Kidney epithelial cell (primary cell): Measurements from ENCODE around the gene SEPTIN10. TPM values are rescaled to one million over a fixed set of nuclear protein-coding genes. Genes with fewer than 3 reads are reported as not detected.
A peak's percentile ranks its signal among the peaks of the same experiment; 100 is the strongest.

Experiments
- DNase-seq: peaks from one replicate; pipeline ENCODE4 v3.0.0-alpha.2; 2010; ENCODE audit warnings: low read depth
- H3K27me3 ChIP-seq: 2 replicates; pipeline ENCODE4 v1.6.0; 2011; ENCODE audit warnings: low read length; ENCODE audit not compliant: control insufficient read depth, insufficient read depth
- H3K36me3 ChIP-seq: 2 replicates; pipeline ENCODE4 v1.5.1; 2011; ENCODE audit warnings: low read length; ENCODE audit not compliant: control insufficient read depth, insufficient read depth
- H3K4me3 ChIP-seq: 2 replicates; pipeline ENCODE4 v1.5.1; 2011; ENCODE audit warnings: low read depth, mild to moderate bottlenecking, control low read depth, low read length
- CTCF ChIP-seq: IDR thresholded peaks from 2 replicates; pipeline ENCODE4 v1.5.1; 2011; ENCODE audit warnings: mild to moderate bottlenecking, moderate library complexity, low read length, control low read depth, inconsistent platforms; ENCODE audit not compliant: insufficient read depth, poor library complexity, severe bottlenecking
- total RNA-seq: library from RNA; depleted of rRNA; stranded (reverse); fragments of >200 nt; gene quantifications from 2 replicates; pipeline ENCODE4 v1.2.3, GENCODE V29; 2015

Gene SEPTIN10
- total RNA-seq, 1 donor from 2014 or later: 43.2 TPM

DNA sequence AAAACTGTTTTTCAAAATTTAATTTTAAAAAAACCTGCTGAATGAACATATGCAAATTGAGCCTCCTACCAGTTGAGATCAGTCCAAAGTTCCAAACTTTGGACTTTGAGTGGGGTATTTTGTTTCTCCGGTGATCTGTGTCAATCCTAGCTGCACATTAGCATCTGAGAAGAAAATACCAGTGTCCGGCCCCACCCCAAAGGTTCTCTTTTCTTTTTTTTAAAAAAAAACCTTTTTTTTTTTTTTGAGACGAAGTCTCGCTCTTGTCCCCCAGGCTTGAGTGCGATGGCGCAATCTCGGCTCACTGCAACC, 91.7 kb downstream of the SEPTIN10 start:
- Histone ChIP-seq H3K4me3 (no peak overlapping the region), H3K36me3 (no peaks in the 10 kb centered on the region), H3K27me3 (peaks cover 7% of the 10 kb centered on the region)
- TF ChIP-seq CTCF: no peak
- no peak for DNase-seq

GRCh38 chr2:109521233-109522062, 92.3 kb downstream of the SEPTIN10 start:
- Histone ChIP-seq H3K27me3 (peaks cover 7% of the 10 kb centered on the region), H3K36me3 (no peaks in the 10 kb centered on the region), H3K4me3 (no peak overlapping the region)
- no peak for DNase-seq
- no peak for TF ChIP-seq CTCF

- H3K4me3 ChIP-seq: no peak overlapping the region
- H3K36me3 ChIP-seq: no peaks in the 10 kb centered on the region
- no peak for DNase-seq
- peaks cover 7% of the 10 kb centered on the region for H3K27me3 ChIP-seq
- TF ChIP-seq CTCF: no peak
These were observed 94.3 kb downstream of the SEPTIN10 start for GRCh38 chr2:109519513-109519912.

DNA sequence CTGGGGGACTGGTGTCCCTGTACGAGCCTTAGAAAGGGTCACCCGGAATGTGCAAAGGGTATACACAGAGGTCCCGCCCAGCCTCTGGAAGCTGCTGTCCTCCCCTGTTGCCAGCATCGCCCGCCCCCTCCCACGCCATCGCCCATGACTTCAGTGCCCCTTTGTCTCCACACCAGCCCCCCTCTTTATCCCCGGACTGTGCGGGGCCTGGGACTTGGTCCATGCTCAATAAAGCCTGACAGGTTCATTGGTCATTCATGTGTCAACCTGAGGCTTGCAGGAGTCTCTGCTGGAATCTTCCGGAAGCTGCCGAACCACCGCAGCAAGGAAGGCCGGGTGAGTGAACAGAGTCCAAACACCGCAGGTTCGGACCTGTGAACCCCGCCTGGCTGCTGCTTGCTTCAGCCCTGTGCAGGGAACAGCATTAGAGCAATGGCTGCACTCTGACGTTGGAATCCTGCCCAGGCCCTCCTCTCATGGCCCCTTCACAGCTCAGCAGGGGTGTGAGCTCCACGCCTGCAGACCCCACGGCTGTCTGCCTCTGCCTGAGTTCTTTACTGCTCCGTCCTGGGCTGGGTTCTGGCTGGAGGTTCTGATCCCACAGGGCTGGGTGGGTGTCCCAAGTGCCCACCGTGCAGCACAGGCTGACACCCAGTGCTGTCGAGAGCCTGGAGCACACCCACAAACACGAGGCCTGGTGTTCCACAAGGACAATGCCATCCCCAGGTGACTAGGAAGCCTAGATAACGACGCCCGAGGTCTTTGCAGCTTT, 96.5 kb downstream of the SEPTIN10 start:
- Histone ChIP-seq H3K27me3 (peaks cover 2% of the 10 kb centered on the region), H3K4me3 (no peak overlapping the region), H3K36me3 (no peaks in the 10 kb centered on the region)
- TF ChIP-seq CTCF: no peak
- DNase-seq: no peak

DNA sequence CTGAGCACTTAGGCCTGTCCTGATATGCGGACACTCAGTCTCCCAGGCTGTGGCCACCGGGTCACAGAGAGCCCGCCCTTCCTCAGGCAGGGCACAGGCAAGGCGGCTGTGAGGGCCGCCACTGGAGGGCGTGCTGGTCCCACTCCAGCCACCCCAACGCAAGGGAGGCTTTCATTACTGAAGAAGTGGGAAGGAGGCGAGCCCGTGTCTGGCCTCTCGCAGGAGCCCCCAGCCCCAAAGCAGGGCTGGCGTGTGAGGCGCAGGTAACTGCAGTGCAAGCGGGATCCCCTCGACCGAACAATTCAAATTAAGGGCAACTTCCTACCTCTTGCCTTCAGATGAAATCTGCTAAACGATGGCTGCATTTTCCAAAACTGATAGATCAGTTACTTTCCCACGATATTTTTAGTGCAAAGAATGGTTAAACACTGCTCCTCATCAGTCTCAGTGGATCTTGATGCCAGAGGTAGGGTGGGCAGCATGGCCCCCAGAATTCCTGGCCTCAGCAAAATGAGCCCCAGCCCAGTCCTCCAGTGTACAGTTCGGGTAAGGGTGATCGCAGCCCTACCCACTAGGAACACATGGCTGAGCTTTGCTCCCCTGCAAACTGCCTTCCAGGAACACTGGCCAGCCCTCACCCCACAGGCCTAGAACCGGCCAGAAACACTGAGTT, 97.2 kb downstream of the SEPTIN10 start:
- DNase-seq: no peak
- H3K4me3 ChIP-seq: no peak overlapping the region
- peaks cover 2% of the 10 kb centered on the region for H3K27me3 ChIP-seq
- peak; percentile 86 for TF ChIP-seq CTCF
- H3K36me3 ChIP-seq: no peaks in the 10 kb centered on the region
